Transverse colon (tissue), 4 donors: ENCODE data around the gene CD34. TPM values are rescaled to one million over a fixed set of nuclear protein-coding genes. Genes with fewer than 3 reads are reported as not detected.
"Not testable (repeated sequence)": the region's sequence is repeated elsewhere in the genome, so short reads cannot be mapped to it uniquely, and the experiment has no call there.

Source experiments
- DNase-seq: peaks from one replicate; pipeline ENCODE4 v3.0.0-alpha.2; 2019
- H3K27ac ChIP-seq, 4 donors: fragments of 200-600 bp; sonication (generic); 2 replicates each; pipeline ENCODE4 v1.5.1; 2016 to 2018; ENCODE audit warnings: inconsistent platforms in 4 of 4
- H3K27me3 ChIP-seq: fragments of 200-600 bp; sonication (generic); 2 replicates; pipeline ENCODE4 v1.5.1; 2017; ENCODE audit warnings: inconsistent platforms
- H3K36me3 ChIP-seq, 4 donors: fragments of 200-600 bp; sonication (generic); 2 replicates each; pipeline ENCODE4 v1.5.1; 2017 to 2019; ENCODE audit warnings: inconsistent platforms in 4 of 4
- H3K4me1 ChIP-seq, 4 donors: fragments of 200-600 bp; sonication (generic); 2 replicates each; pipeline ENCODE4 v1.5.1; 2017 to 2020; ENCODE audit warnings: inconsistent platforms in 4 of 4
- H3K4me3 ChIP-seq, 4 donors: fragments of 200-600 bp; sonication (generic); 1 replicate in 1 of 4; 2 replicates in 3 of 4; pipeline versions ENCODE4 v1.5.1 to v1.6.1; 2017 to 2019; ENCODE audit warnings: inconsistent platforms in 4 of 4
- H3K9me3 ChIP-seq, 2 donors: fragments of 200-600 bp; sonication (generic); 2 replicates each; pipeline ENCODE4 v1.5.1; 2017 to 2019; ENCODE audit warnings: inconsistent platforms in 2 of 2
- EP300 ChIP-seq: sonication (generic); formaldehyde crosslinking; IDR thresholded peaks from one replicate; pipeline ENCODE4 v1.6.1; 2017; ENCODE audit warnings: antibody characterized with exemption, low read depth
- POLR2A ChIP-seq: fragments of 450-650 bp; IDR thresholded peaks from one replicate; pipeline ENCODE4 v1.6.1; 2016; ENCODE audit warnings: antibody characterized with exemption, mild to moderate bottlenecking, moderate library complexity
- POLR2AphosphoS5 ChIP-seq, 3 donors: sonication (generic); formaldehyde crosslinking; IDR thresholded peaks; one replicate each; pipeline ENCODE4 v1.6.1; 2016; ENCODE audit warnings: antibody characterized with exemption in 3 of 3
- WGBS, 2 donors: methylation state at CpG; one replicate each; pipeline ENCODE4 v1.1.5; 2018; ENCODE audit warnings: low coverage in 1 of 2; 5-methylcytosine and 5-hydroxymethylcytosine counted together
- in situ Hi-C, 4 donors: fragments of 200-750 bp; cut with MboI; loops; one replicate each; pipeline versions ENCODE4 v1.15.0 to v1.15.1; 2017; ENCODE audit warnings: low sequenced_read_pairs in 3 of 4, low pct_ligation_motif_present in 1 of 4, low pct_unique_long_range_greater_than_20kb in 1 of 4
- intact Hi-C: fragments of 100-400 bp; cut with DNase I; formaldehyde crosslinking; loops from one replicate; pipeline ENCODE4 v1.15.1; 2023; ENCODE audit warnings: low total_unique reads
- total RNA-seq, 4 donors: library from RNA; depleted of rRNA; stranded (reverse); fragments of >200 nt; gene quantifications; one replicate each; pipeline ENCODE4 v1.1.0, GENCODE V29; 2016
- TF ChIP-seq, protein P1 (sequence below), 5 experiments: fragments of 200-600 bp in 3 of 5; fragments of 450-650 bp in 2 of 5; sonication (generic) in 3 of 5; IDR thresholded peaks; 1 replicate in 2 of 5; 2 replicates in 3 of 5; pipeline ENCODE4 v1.5.1; 2016 to 2017; ENCODE audit warnings: antibody characterized with exemption in 5 of 5, inconsistent platforms in 3 of 5, mild to moderate bottlenecking in 2 of 5, moderate library complexity in 1 of 5

CD34 gene
- total RNA-seq, 4 donors from 2014 or later: 7.5 to 85.2 (median 9.7) TPM

DNA sequence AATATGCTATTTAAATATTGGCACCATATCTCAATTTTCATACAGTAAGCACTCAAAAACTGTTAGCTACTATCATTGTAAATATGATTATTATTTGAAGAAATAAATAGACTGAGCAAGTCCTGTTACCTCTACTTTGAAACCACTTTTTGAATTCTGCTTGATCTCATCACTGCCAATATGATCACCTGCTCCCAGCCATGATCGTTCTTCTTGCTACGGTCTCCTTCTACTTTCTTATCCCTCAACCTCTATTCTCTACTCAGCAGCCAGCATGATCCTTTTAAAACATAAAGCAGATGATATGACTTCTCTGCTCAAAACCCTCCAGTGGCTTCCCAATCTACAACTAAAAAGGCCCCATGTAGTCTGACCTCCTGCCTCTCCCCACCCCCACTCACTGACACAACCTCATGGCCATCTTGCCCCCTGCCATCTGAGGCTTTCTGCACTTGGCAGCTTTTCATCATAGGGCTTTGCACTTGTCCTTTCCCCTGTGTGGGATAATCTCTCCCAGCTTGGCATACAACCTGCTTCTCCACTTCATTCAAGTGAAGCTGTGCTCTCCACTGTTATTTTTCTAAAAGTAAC, 27.2 kb downstream of the CD34 start:
- in situ Hi-C loops: loop anchor here in 3 of 4 donors (5.0 to 10.0 kb wide), 2 partner anchors 79 to 81 kb away; no protein-coding TSS in a partner anchor
- Histone ChIP-seq H3K4me3 (peak overlapping the region in 1 of 4 donors; percentile 26), H3K9me3 (no peaks in the 10 kb centered on the region), H3K27me3 (no peaks in the 10 kb centered on the region), H3K36me3 (no peaks in the 10 kb centered on the region), H3K4me1 (peaks cover 4 to 27% (median 9%) of the 10 kb centered on the region in 4 donors), H3K27ac (peak overlapping the region; percentile 9 to 52 (median 29))
- 64 to 91% methylated on average over 2 of the region's 2 CpGs for WGBS, 2 donors
- intact Hi-C loops: no loop called here
- TF ChIP-seq POLR2AphosphoS5 (IDR thresholded peaks at IDR 0.05) (no peak), EP300 (no peak), POLR2A (no peak)
- TF ChIP-seq, protein P1, sequence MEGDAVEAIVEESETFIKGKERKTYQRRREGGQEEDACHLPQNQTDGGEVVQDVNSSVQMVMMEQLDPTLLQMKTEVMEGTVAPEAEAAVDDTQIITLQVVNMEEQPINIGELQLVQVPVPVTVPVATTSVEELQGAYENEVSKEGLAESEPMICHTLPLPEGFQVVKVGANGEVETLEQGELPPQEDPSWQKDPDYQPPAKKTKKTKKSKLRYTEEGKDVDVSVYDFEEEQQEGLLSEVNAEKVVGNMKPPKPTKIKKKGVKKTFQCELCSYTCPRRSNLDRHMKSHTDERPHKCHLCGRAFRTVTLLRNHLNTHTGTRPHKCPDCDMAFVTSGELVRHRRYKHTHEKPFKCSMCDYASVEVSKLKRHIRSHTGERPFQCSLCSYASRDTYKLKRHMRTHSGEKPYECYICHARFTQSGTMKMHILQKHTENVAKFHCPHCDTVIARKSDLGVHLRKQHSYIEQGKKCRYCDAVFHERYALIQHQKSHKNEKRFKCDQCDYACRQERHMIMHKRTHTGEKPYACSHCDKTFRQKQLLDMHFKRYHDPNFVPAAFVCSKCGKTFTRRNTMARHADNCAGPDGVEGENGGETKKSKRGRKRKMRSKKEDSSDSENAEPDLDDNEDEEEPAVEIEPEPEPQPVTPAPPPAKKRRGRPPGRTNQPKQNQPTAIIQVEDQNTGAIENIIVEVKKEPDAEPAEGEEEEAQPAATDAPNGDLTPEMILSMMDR (IDR thresholded peaks at IDR 0.05): no peak
- DNase-seq: no peak

DNA sequence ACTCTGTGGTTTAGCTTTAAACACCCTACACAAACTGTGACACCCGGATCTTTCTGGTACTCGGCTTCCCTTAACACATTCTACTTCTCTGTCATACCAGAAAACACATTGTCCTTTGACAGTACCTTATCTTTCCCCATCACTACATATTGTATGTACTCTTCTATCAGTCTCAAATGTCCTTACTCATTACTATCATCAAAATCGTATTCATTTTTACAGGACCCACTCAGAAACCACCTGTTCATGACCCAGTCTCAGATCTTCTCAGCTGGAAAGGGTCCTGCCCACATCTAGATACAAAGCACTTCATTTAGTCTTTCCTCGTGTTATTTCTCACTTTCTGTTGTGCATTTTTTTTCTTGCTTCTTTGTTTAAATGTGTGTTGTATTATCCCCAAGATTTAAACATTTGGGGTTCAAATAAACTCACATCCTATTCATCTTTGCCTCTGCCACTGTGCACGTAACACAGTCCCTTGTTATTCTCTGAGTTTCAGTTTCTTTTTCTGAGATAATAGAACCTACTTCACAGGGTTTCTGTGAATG, 27.7 kb downstream of the CD34 start:
- Histone ChIP-seq H3K4me1 (peaks cover 4 to 23% (median 9%) of the 10 kb centered on the region in 4 donors), H3K27ac (peak overlapping the region; percentile 9 to 52 (median 29)), H3K4me3 (peak overlapping the region in 1 of 4 donors; percentile 26), H3K27me3 (no peaks in the 10 kb centered on the region), H3K36me3 (no peaks in the 10 kb centered on the region), H3K9me3 (no peaks in the 10 kb centered on the region)
- 51 to 58% methylated on average over 5 of the region's 5 CpGs for WGBS, 2 donors
- no peak for TF ChIP-seq POLR2A
- TF ChIP-seq EP300: no peak
- TF ChIP-seq POLR2AphosphoS5 (IDR thresholded peaks at IDR 0.05): no peak
- TF ChIP-seq, protein P1 (IDR thresholded peaks at IDR 0.05): no peak
- intact Hi-C loops: no loop called here
- in situ Hi-C loops: loop anchor here in 3 of 4 donors (5.0 to 10.0 kb wide), 2 partner anchors 79 to 82 kb away; no protein-coding TSS in a partner anchor
- DNase-seq: no peak

DNA sequence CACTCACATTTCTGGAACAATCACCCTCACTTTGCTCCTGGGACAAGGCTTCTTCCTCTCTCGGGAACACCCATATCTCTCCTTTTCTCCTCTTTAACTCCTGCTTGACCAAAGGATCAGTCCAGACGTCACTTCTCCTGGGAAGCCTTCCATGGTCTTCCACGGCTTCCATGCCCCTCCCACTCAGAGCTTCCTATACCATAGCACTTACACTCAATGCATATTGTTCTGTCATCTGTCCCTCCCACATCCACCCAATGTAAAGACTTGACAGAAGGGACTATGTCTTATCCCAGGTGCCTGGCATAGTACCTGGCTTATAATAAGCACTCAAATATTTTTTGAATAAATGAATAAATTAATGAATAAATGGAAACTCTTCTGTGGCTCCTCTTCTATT, 28.2 kb downstream of the CD34 start:
- intact Hi-C loops: no loop called here
- Histone ChIP-seq H3K27ac (peak overlapping the region; percentile 9 to 52 (median 24)), H3K27me3 (no peaks in the 10 kb centered on the region), H3K9me3 (no peaks in the 10 kb centered on the region), H3K4me3 (peak overlapping the region in 1 of 4 donors; percentile 26), H3K4me1 (peaks cover 4 to 18% (median 9%) of the 10 kb centered on the region in 4 donors), H3K36me3 (no peaks in the 10 kb centered on the region)
- in situ Hi-C loops: loop anchor here in 3 of 4 donors (5.0 to 10.0 kb wide), 2 partner anchors 80 to 82 kb away; no protein-coding TSS in a partner anchor
- DNase-seq: no peak
- TF ChIP-seq POLR2A (no peak), POLR2AphosphoS5 (IDR thresholded peaks at IDR 0.05) (no peak), EP300 (no peak)
- TF ChIP-seq, protein P1 (IDR thresholded peaks at IDR 0.05): no peak
- WGBS, 2 donors: 46 to 52% methylated on average over 3 of the region's 3 CpGs

DNA sequence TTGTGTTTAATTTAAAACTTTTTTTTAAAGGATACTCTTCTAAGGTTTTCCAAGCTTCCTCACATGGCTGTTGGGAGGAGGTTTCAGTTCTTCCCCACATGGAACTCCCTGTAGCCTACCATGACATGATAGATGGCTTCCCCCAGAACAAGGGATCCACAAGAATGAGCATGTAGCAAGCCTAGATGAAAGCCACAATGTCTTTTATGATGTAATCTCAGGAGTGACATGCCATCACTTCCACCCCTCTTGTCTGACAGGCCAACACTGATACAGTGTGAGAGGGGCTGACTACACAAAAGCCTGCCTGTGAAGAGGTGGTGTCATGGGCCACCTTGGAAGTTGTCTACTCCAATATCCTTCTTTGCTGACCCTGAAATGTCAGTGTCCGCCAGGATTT, 32.0 kb downstream of the CD34 start:
- intact Hi-C loops (no loop called here), in situ Hi-C loops (loop anchor here in 1 of 4 donors (10.0 kb wide), 1 partner anchor 54 kb away; no protein-coding TSS in a partner anchor)
- Histone ChIP-seq H3K27ac (no peak overlapping the region), H3K4me1 (peaks cover 0 to 2% (median 0%) of the 10 kb centered on the region in 4 donors), H3K36me3 (no peaks in the 10 kb centered on the region), H3K9me3 (no peaks in the 10 kb centered on the region), H3K27me3 (no peaks in the 10 kb centered on the region), H3K4me3 (no peak overlapping the region)
- DNase-seq: no peak
- TF ChIP-seq EP300: no peak
- no peak for TF ChIP-seq POLR2A
- TF ChIP-seq, protein P1 (IDR thresholded peaks at IDR 0.05): no peak
- no peak for TF ChIP-seq POLR2AphosphoS5 (IDR thresholded peaks at IDR 0.05)
- WGBS, 2 donors: 100% methylated on average over 1 of the region's 1 CpG

DNA sequence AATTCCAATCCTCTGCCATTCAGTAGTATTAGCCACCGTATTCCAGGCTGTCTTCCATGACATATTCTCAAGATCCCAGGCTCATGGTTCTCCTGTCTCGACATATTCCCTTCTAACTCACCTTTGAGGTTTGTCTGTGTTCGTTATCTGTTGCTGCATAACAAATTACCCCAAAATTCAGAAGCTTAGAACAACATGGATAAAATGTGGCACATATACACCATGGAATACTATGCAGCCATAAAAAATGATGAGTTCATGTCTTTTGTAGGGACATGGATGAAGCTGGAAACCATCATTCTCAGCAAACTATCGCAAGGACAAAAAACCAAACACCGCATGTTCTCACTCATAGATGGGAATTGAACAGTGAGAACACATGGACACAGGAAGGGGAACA, 33.0 kb downstream of the CD34 start:
- H3K27ac ChIP-seq, H3K4me3 ChIP-seq, H3K9me3 ChIP-seq, H3K36me3 ChIP-seq, intact Hi-C loops, H3K27me3 ChIP-seq, DNase-seq: not testable (repeated sequence)
- WGBS, 2 donors: 93% methylated on average over 5 of the region's 5 CpGs; no CpG with 5 or more reads in 1 of the 2 donors
- H3K4me1 ChIP-seq: peaks cover 0 to 12% (median 1%) of the 10 kb centered on the region in 4 donors
- in situ Hi-C loops: loop anchor here in 1 of 4 donors (10.0 kb wide), 1 partner anchor 53 kb away; no protein-coding TSS in a partner anchor
